Mesenteric fat pad (tissue), 1 donor: ENCODE measurements around the gene SIK3. TPM values are rescaled to one million over a fixed set of nuclear protein-coding genes. Genes with fewer than 3 reads are reported as not detected.

Experiments
- DNase-seq: peaks from one replicate; pipeline ENCODE4 v3.0.0-alpha.2; 2020; ENCODE audit warnings: low spot score
- total RNA-seq: library from RNA; stranded (reverse); fragmentation: NEBNext Ultra II Directional; extraction: Animal tissue kit (Norgen Biotek cat#: 25700); gene quantifications from one replicate; pipeline ENCODE4 v1.2.1, GENCODE V29; 2021
- donor health status: DM: yes; HTN: yes; CAD: no.

Gene SIK3
- total RNA-seq, 1 donor from 2014 or later: 39.2 TPM

GRCh38 chr11:117010808-117011540 lies 87.3 kb downstream of the SIK3 start:
- no peak for DNase-seq

- no peak for DNase-seq
Observed at GRCh38 chr11:117009905-117010605, 88.2 kb downstream of the SIK3 start.

- DNase-seq: no peak
Observed at GRCh38 chr11:117005758-117006157, 92.5 kb downstream of the SIK3 start.

- DNase-seq: no peak
Observed at GRCh38 chr11:117002639-117003299, 95.5 kb downstream of the SIK3 start.

GRCh38 chr11:117000014-117000737 lies 98.1 kb downstream of the SIK3 start:
- DNase-seq: no peak

- DNase-seq: no peak
Observed at GRCh38 chr11:116997071-116997470, 101.2 kb downstream of the SIK3 start.

- DNase-seq: no peak
Observed at GRCh38 chr11:116994195-116994594, 104.0 kb downstream of the SIK3 start.

GRCh38 chr11:116993599-116993998 lies 104.6 kb downstream of the SIK3 start:
- no peak for DNase-seq

- no peak for DNase-seq
Observed at GRCh38 chr11:116991491-116991890, 106.7 kb downstream of the SIK3 start.

GRCh38 chr11:116990811-116991210 lies 107.4 kb downstream of the SIK3 start:
- no peak for DNase-seq

- DNase-seq: no peak
Observed at GRCh38 chr11:116990061-116990473, 108.2 kb downstream of the SIK3 start.

GRCh38 chr11:116989184-116989583 lies 109.0 kb downstream of the SIK3 start:
- DNase-seq: no peak

- DNase-seq: no peak
Observed at GRCh38 chr11:116986521-116987105, 111.6 kb downstream of the SIK3 start.

- DNase-seq: no peak
Observed at GRCh38 chr11:116984589-116984988, 113.6 kb downstream of the SIK3 start.

GRCh38 chr11:116984186-116984585 lies 114.0 kb downstream of the SIK3 start:
- no peak for DNase-seq

- DNase-seq: no peak
Observed at GRCh38 chr11:116981266-116981885, 116.9 kb downstream of the SIK3 start.

- no peak for DNase-seq
Observed at GRCh38 chr11:116980136-116980793, 118.0 kb downstream of the SIK3 start.

- no peak for DNase-seq
Observed at GRCh38 chr11:116976941-116977570, 121.2 kb downstream of the SIK3 start.

GRCh38 chr11:116975661-116976060 lies 122.6 kb downstream of the SIK3 start:
- DNase-seq: no peak

GRCh38 chr11:116973270-116973669 lies 125.0 kb downstream of the SIK3 start:
- no peak for DNase-seq
